Measurements from ENCODE around the gene FLNC.

GRCh38 chr7:128837521-128837921, 7.3 kb downstream of the FLNC start:
- no peak for TF ChIP-seq POLR2AphosphoS5 (IDR thresholded peaks at IDR 0.05; ENCODE audit: low read depth, low read length)
- no peak for TF ChIP-seq POLR2A (IDR thresholded peaks at IDR 0.05; ENCODE audit: low read depth, low read length)
- TF ChIP-seq TAF1 (IDR thresholded peaks at IDR 0.05; ENCODE audit: borderline replicate concordance, low read depth, low read length) = no peak
